NB4 (cell line): ENCODE measurements around the gene AOPEP.

Experiments used
- CTCF ChIP-seq: IDR thresholded peaks from one replicate; pipeline ENCODE4 v1.5.1; 2012; ENCODE audit warnings: low read depth, low read length
- MYC ChIP-seq: IDR thresholded peaks from 2 replicates; pipeline ENCODE4 v1.6.1; 2011; ENCODE audit warnings: low read depth, low read length

DNA sequence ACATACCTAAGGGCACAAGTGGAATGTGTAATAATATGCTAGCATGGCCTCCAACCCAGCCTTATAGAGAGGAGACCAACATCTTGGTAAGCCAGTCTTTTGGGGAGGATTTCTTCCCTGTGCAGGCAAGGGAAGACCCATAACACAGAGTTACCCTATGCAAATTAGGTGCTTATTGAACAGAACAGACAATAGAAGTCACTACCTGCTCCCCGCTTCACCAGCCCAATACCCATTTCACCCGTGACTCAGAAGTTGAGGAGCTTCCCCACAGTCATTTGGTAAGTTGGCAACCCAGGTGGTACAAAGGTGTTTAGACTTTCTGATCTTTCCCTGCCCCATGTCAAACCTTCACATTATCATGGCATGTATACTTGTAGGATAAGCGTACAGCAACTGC is 44.6 kb downstream of the AOPEP start:
- TF ChIP-seq MYC (no peak), CTCF (no peak)
